Endothelial cell (in vitro differentiated cells): ENCODE results near the gene TRIO. TPM values are rescaled to one million over a fixed set of nuclear protein-coding genes. Genes with fewer than 3 reads are reported as not detected.
"Not testable (repeated sequence)": the region's sequence is repeated elsewhere in the genome, so short reads cannot be mapped to it uniquely, and the experiment has no call there.

ENCODE experiments used
- DNase-seq: peaks from one replicate; pipeline ENCODE4 v3.0.0; 2021; ENCODE audit warnings: low spot score
- H3K27ac Mint-ChIP-seq: one replicate; pipeline ENCODE4 v1.8.0; 2021; ENCODE audit warnings: mixed read lengths, inconsistent platforms; ENCODE audit not compliant: unreplicated experiment
- H3K27me3 Mint-ChIP-seq: one replicate; pipeline ENCODE4 v1.8.0; 2021; ENCODE audit warnings: mild to moderate bottlenecking, moderate library complexity, mixed read lengths, inconsistent platforms; ENCODE audit not compliant: unreplicated experiment
- H3K36me3 Mint-ChIP-seq: one replicate; pipeline ENCODE4 v1.8.0; 2021; ENCODE audit warnings: mild to moderate bottlenecking, low read depth, mixed read lengths, inconsistent platforms; ENCODE audit not compliant: unreplicated experiment
- H3K4me1 Mint-ChIP-seq: one replicate; pipeline ENCODE4 v1.8.0; 2021; ENCODE audit warnings: mild to moderate bottlenecking, mixed read lengths, inconsistent platforms; ENCODE audit not compliant: unreplicated experiment
- H3K4me3 Mint-ChIP-seq: one replicate; pipeline ENCODE4 v1.8.0; 2021; ENCODE audit warnings: mild to moderate bottlenecking, mixed read lengths, inconsistent platforms; ENCODE audit not compliant: unreplicated experiment
- H3K9me3 Mint-ChIP-seq: one replicate; pipeline ENCODE4 v1.8.0; 2021; ENCODE audit warnings: mixed read lengths, inconsistent platforms; ENCODE audit not compliant: unreplicated experiment
- total RNA-seq: library from RNA; stranded (reverse); fragmentation: NEBNext Ultra II Directional; extraction: Animal tissue kit (Norgen Biotek cat#: 25700); gene quantifications from one replicate; pipeline ENCODE4 v1.2.1, GENCODE V29; 2021; ENCODE audit not compliant: unreplicated experiment
- TF ChIP-seq, protein P1 (sequence below): fragments of 200-600 bp; sonication (generic); IDR thresholded peaks from one replicate; pipeline ENCODE4 v1.5.0; 2021; ENCODE audit warnings: antibody characterized with exemption; ENCODE audit not compliant: unreplicated experiment

The TRIO gene
- total RNA-seq, 1 donor from 2014 or later: 229 TPM

GRCh38 chr5:14545862-14546261, 402.7 kb downstream of the TRIO start:
- H3K36me3 Mint-ChIP-seq: peaks cover 1% of the 10 kb centered on the region
- TF ChIP-seq, protein P1, sequence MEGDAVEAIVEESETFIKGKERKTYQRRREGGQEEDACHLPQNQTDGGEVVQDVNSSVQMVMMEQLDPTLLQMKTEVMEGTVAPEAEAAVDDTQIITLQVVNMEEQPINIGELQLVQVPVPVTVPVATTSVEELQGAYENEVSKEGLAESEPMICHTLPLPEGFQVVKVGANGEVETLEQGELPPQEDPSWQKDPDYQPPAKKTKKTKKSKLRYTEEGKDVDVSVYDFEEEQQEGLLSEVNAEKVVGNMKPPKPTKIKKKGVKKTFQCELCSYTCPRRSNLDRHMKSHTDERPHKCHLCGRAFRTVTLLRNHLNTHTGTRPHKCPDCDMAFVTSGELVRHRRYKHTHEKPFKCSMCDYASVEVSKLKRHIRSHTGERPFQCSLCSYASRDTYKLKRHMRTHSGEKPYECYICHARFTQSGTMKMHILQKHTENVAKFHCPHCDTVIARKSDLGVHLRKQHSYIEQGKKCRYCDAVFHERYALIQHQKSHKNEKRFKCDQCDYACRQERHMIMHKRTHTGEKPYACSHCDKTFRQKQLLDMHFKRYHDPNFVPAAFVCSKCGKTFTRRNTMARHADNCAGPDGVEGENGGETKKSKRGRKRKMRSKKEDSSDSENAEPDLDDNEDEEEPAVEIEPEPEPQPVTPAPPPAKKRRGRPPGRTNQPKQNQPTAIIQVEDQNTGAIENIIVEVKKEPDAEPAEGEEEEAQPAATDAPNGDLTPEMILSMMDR: no peak
- no peak for DNase-seq
- H3K4me3 Mint-ChIP-seq: no peak overlapping the region
- H3K27me3 Mint-ChIP-seq: no peaks in the 10 kb centered on the region
- H3K9me3 Mint-ChIP-seq: no peaks in the 10 kb centered on the region
- no peaks in the 10 kb centered on the region for H3K4me1 Mint-ChIP-seq
- H3K27ac Mint-ChIP-seq: no peak overlapping the region

DNA sequence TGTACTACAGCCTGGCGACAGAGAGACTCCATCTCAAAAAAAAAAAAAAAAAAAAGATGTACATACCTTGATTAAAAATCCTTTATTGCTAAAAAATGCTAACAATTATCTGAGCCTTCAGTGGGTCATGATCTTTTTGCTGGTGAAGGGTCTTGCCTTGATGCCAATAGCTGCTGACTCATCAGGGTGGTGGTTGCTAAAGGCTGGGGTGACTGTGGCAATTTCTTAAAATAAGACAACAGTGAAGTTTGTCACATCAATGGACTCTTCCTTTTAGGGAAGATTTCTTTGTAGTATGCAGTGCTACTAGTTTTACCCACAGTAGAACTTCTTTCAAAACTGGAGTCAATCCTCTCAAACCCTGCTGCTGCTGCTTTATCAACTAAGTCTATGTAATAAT, 404.5 kb downstream of the TRIO start:
- Mint-ChIP-seq H3K4me1 (no peaks in the 10 kb centered on the region), H3K9me3 (no peaks in the 10 kb centered on the region), H3K4me3 (no peak overlapping the region), H3K36me3 (no peaks in the 10 kb centered on the region), H3K27me3 (no peaks in the 10 kb centered on the region), H3K27ac (no peak overlapping the region)
- no peak for DNase-seq
- TF ChIP-seq, protein P1: no peak

- Mint-ChIP-seq H3K4me1 (no peaks in the 10 kb centered on the region), H3K9me3 (no peaks in the 10 kb centered on the region), H3K27ac (no peak overlapping the region), H3K27me3 (no peaks in the 10 kb centered on the region), H3K36me3 (no peaks in the 10 kb centered on the region), H3K4me3 (no peak overlapping the region)
- DNase-seq: no peak
- TF ChIP-seq, protein P1: no peak
These were observed 408.1 kb downstream of the TRIO start for GRCh38 chr5:14551211-14551610.

DNA sequence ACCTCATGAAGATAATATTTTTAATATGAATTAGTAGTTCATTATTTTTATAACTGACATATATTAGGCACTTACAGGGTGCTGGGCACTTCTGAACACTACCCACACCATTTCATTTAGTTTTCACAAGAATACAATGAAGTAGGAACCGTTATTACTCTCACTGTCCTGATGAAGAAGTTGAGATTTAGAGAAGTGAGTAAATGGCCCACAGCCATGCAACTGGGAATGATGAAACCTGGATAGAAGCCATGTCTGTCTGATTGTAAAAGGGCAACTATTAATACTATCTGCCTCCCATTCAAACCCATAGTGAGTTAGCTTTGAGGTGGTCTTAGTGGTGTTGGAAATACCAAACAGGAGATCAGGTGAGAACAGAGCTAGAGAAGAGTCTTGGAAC, 408.9 kb downstream of the TRIO start:
- Mint-ChIP-seq H3K9me3 (no peaks in the 10 kb centered on the region), H3K36me3 (no peaks in the 10 kb centered on the region), H3K4me1 (no peaks in the 10 kb centered on the region), H3K4me3 (no peak overlapping the region), H3K27ac (no peak overlapping the region), H3K27me3 (no peaks in the 10 kb centered on the region)
- DNase-seq: no peak
- TF ChIP-seq, protein P1: no peak

- H3K27ac Mint-ChIP-seq, H3K27me3 Mint-ChIP-seq, H3K4me1 Mint-ChIP-seq, H3K36me3 Mint-ChIP-seq, H3K4me3 Mint-ChIP-seq, H3K9me3 Mint-ChIP-seq, DNase-seq: not testable (repeated sequence)
These were observed 411.1 kb downstream of the TRIO start for GRCh38 chr5:14554288-14554687.

DNA sequence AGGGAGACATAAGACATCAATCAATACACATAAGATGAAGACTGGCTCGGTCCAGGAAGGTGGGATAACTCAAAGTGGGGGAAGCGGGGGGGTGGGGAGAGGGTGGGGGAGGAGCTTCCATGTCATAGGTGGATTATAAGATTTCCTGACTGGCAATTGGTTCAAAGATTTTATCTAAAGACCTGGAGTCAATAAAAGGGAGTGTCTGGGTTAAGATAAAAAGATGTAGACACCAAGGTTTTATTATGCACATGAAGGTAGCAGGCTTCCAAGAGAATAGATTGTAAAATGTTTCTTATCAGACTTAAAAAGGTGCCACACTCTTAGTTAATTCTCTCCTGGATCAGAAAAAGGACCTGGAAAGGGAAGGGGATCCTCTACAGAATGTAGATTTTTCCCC, 412.9 kb downstream of the TRIO start:
- H3K4me1 Mint-ChIP-seq: peaks cover 6% of the 10 kb centered on the region
- no peak for DNase-seq
- H3K4me3 Mint-ChIP-seq: no peak overlapping the region
- H3K36me3 Mint-ChIP-seq: no peaks in the 10 kb centered on the region
- H3K27me3 Mint-ChIP-seq: no peaks in the 10 kb centered on the region
- H3K27ac Mint-ChIP-seq: no peak overlapping the region
- no peaks in the 10 kb centered on the region for H3K9me3 Mint-ChIP-seq
- TF ChIP-seq, protein P1: no peak
